K562 (cell line): ENCODE measurements around the gene ZNF816. TPM values are rescaled to one million over a fixed set of nuclear protein-coding genes. Genes with fewer than 3 reads are reported as not detected.

Experiments
- ARID3B ChIP-seq: fragments of 250-450 bp; sonication (Bioruptor Pico); IDR thresholded peaks from 2 replicates; pipeline ENCODE4 v1.4.0; 2020; ENCODE audit warnings: borderline replicate concordance
- CBX1 ChIP-seq: sonication (generic); IDR thresholded peaks from 2 replicates; pipeline ENCODE4 v1.6.1; 2016; ENCODE audit warnings: antibody characterized with exemption, low read depth, mild to moderate bottlenecking
- CC2D1A ChIP-seq: fragments of 450-650 bp; IDR thresholded peaks from 2 replicates; pipeline ENCODE4 v1.6.1; 2017; ENCODE audit warnings: mild to moderate bottlenecking
- E2F3 ChIP-seq: fragments of 250-450 bp; sonication (Bioruptor Pico); IDR thresholded peaks from 2 replicates; pipeline ENCODE4 v1.4.0; 2020; ENCODE audit warnings: mild to moderate bottlenecking
- EHMT2 ChIP-seq: fragments of 450-650 bp; IDR thresholded peaks from 2 replicates; pipeline ENCODE4 v1.6.1; 2018; ENCODE audit warnings: antibody characterized with exemption
- GABPA ChIP-seq: fragments of 200-800 bp; sonication (Bioruptor generic); conservative IDR thresholded peaks from 2 replicates; pipeline ENCODE4 v1.6.1; 2016; ENCODE audit warnings: low read depth, missing genetic modification characterization, missing compliant biosample characterization
- GATAD2B ChIP-seq: fragments of 450-650 bp; IDR thresholded peaks from 2 replicates; pipeline ENCODE4 v1.6.1; 2017; ENCODE audit warnings: mild to moderate bottlenecking, borderline replicate concordance
- KLF6 ChIP-seq: fragments of 250-450 bp; sonication (Bioruptor Pico); IDR thresholded peaks from 2 replicates; pipeline ENCODE4 v1.4.0; 2020; ENCODE audit warnings: mild to moderate bottlenecking, moderate library complexity, borderline replicate concordance
- MIER1 ChIP-seq: fragments of 450-650 bp; IDR thresholded peaks from 2 replicates; pipeline ENCODE4 v1.6.1; 2016; ENCODE audit warnings: antibody characterized with exemption, mild to moderate bottlenecking, low read depth
- MYNN ChIP-seq, 2 experiments: sonication (generic); formaldehyde crosslinking in 1 of 2; IDR thresholded peaks; 2 replicates each; pipeline versions ENCODE4 v1.5.0 to v1.6.1; 2016 to 2020; ENCODE audit warnings: antibody characterized with exemption in 1 of 2, missing genetic modification reagents in 1 of 2
- NFYB ChIP-seq: IDR thresholded peaks from 2 replicates; pipeline ENCODE4 v1.6.1; 2011; ENCODE audit warnings: mild to moderate bottlenecking, moderate library complexity; ENCODE audit not compliant: insufficient read length; ENCODE audit errors: extremely low read depth
- OTX1 ChIP-seq: fragments of 450-650 bp; formaldehyde crosslinking; IDR thresholded peaks from 2 replicates; pipeline ENCODE4 v1.4.0; 2022; ENCODE audit warnings: mild to moderate bottlenecking
- PBX2 ChIP-seq, 2 experiments: IDR thresholded peaks in 1 of 2; conservative IDR thresholded peaks in 1 of 2; 2 replicates each; pipeline ENCODE4 v1.6.1; 2016; ENCODE audit warnings: low read depth in 2 of 2, mild to moderate bottlenecking in 1 of 2, missing compliant biosample characterization in 1 of 2, missing genetic modification characterization in 1 of 2, moderate library complexity in 1 of 2
- POLR2G ChIP-seq: fragments of 200-400 bp; formaldehyde crosslinking; IDR thresholded peaks from 2 replicates; pipeline ENCODE4 v1.6.1; 2017; ENCODE audit warnings: low read depth, mild to moderate bottlenecking, antibody characterized with exemption, low read length, moderate library complexity
- POU5F1 ChIP-seq: fragments of 150-350 bp; IDR thresholded peaks from 2 replicates; pipeline ENCODE4 v1.6.1; 2014; ENCODE audit warnings: borderline replicate concordance, low read length, low read depth, mild to moderate bottlenecking; ENCODE audit not compliant: partially characterized antibody
- USF1 ChIP-seq: sonication (generic); formaldehyde crosslinking; IDR thresholded peaks from 2 replicates; pipeline ENCODE4 v1.9.0; 2022; ENCODE audit warnings: mild to moderate bottlenecking, missing genetic modification reagents
- ZBTB2 ChIP-seq: fragments of 450-650 bp; IDR thresholded peaks from 2 replicates; pipeline ENCODE4 v1.6.1; 2016; ENCODE audit warnings: antibody characterized with exemption
- ZEB2 ChIP-seq: fragments of 450-650 bp; IDR thresholded peaks from 2 replicates; pipeline ENCODE4 v1.6.1; 2016
- ZNF146 ChIP-seq: IDR thresholded peaks from one replicate; pipeline ENCODE4 v1.6.1; 2018; ENCODE audit warnings: missing compliant biosample characterization; ENCODE audit not compliant: unreplicated experiment
- ZNF23 ChIP-seq: fragments of 250-450 bp; sonication (Bioruptor Pico); IDR thresholded peaks from 2 replicates; pipeline ENCODE4 v1.4.0; 2020; ENCODE audit warnings: mild to moderate bottlenecking
- ZNF57 ChIP-seq: fragments of 450-650 bp; formaldehyde crosslinking; IDR thresholded peaks from 2 replicates; pipeline ENCODE4 v1.4.0; 2020; ENCODE audit warnings: mild to moderate bottlenecking, moderate library complexity
- polyA plus RNA-seq, 8 experiments: library from polyadenylated mRNA; depleted of rRNA in 4 of 8; stranded (reverse) in 5 of 8; unstranded in 3 of 8; fragments of >200 nt; fragmentation: Nextera tagmentation in 2 of 8; fragmentation: Illumina TruSeq in 1 of 8; extraction: Ambion mirVana in 2 of 8; extraction: Trizol in 1 of 8; gene quantifications; 2 replicates each; pipeline versions ENCODE4 v1.2.1 to v1.2.3, GENCODE V29; 2011 to 2014; ENCODE audit warnings: inconsistent platforms in 1 of 8, missing spikeins in 1 of 8
- total RNA-seq, 7 experiments: library from RNA; depleted of rRNA in 6 of 7; stranded (reverse); fragments of >200 nt in 6 of 7; fragmentation: Illumina TruSeq in 2 of 7; extraction: Trizol in 2 of 7; gene quantifications; 2 replicates each; pipeline versions ENCODE4 v1.2.1 to v1.2.3, GENCODE V29; 2011 to 2021; ENCODE audit warnings: low replicate concordance in 1 of 7

Gene ZNF816
- total and polyA plus RNA-seq, 9 of the 15 experiments (the other 6 are each of a cell fraction or from before 2014, with no cell fraction given): 8.6 to 23.4 (median 13.0) TPM

- TF ChIP-seq GATAD2B (peak; percentile 63; the same call in 1 of the 2 replicates), ARID3B (CRISPR knock-in tag) (no peak), USF1 (no peak), MYNN (IDR thresholded peaks at IDR 0.05) (no peak), MYNN (CRISPR knock-in tag; IDR thresholded peaks at IDR 0.05) (no peak), GABPA (tag) (peak; percentile 51; the same call in 1 of the 2 replicates), OTX1 (no peak), ZEB2 (0 out of 2 replicates have a peak, but pooled peaks have one; percentile 21), EHMT2 (no peak), CC2D1A (no peak), KLF6 (no peak), MIER1 (no peak), E2F3 (CRISPR knock-in tag) (no peak), ZNF57 (CRISPR knock-in tag) (no peak), POLR2G (peak; percentile 90), ZNF146 (CRISPR knock-in tag) (no peak), ZBTB2 (no peak), CBX1 (no peak), POU5F1 (no peak), PBX2 (CRISPR knock-in tag; IDR thresholded peaks at IDR 0.05; ENCODE audit: low read depth) (no peak), PBX2 (tag; conservative IDR thresholded peaks at IDR 0.05; ENCODE audit: low read depth) (no peak), ZNF23 (no peak), NFYB (no peak)
Observed at GRCh38 chr19:52942386-52943133, 20.1 kb downstream of the ZNF816 start (continued).
